Pulmonary artery endothelial cell (primary cell): Measurements from ENCODE around the gene INHBA. TPM values are rescaled to one million over a fixed set of nuclear protein-coding genes. Genes with fewer than 3 reads are reported as not detected.

ENCODE experiments used
- DNase-seq: peaks from one replicate; pipeline ENCODE4 v3.0.0-alpha.2; 2011; ENCODE audit warnings: low read depth, low spot score
- total RNA-seq: library from RNA; depleted of rRNA; stranded (reverse); fragments of >200 nt; gene quantifications from 2 replicates; pipeline ENCODE4 v1.2.3, GENCODE V29; 2014

The INHBA gene
- total RNA-seq, 1 donor from 2014 or later: 13.1 TPM

DNA sequence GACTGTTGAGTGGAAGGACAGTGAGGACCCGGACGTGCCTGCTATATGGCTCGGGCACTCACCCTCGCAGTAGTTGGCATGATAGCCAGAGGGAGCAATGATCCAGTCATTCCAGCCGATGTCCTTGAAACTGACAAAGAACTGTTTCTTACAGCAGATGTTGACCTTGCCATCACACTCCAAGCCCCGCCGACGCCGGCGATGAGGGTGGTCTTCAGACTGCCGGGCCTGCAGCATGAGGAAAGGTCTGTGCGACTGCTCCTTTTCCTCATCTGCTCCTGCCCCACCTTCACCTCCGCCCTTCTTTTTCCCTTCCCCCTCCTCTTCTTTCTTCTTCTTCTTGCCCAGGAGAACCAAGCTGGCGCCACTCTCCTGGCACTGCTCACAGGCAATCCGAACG is 13.1 kb downstream of the INHBA start:
- no peak for DNase-seq

DNA sequence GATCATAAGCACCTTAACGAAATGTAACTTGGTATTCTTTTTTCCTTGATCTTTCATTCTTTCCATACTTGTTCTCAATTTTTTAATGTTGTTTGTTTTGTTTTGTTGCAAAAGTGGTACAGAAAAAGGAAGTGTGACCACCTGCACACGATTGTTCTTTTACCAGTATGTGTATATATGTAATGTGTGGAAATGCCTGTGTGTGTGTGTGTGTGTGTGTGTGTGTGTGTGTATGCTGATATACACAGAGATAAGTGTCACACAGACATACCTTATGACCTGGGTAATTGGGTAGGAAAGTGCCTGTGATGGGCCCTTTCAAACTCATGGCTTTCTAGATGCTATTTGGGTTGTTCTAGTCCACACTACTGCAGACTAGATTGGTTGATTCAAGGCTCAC is 14.0 kb downstream of the INHBA start:
- DNase-seq: no peak

- DNase-seq: no peak
Observed at GRCh38 chr7:41688012-41688625, 14.8 kb downstream of the INHBA start.

DNA sequence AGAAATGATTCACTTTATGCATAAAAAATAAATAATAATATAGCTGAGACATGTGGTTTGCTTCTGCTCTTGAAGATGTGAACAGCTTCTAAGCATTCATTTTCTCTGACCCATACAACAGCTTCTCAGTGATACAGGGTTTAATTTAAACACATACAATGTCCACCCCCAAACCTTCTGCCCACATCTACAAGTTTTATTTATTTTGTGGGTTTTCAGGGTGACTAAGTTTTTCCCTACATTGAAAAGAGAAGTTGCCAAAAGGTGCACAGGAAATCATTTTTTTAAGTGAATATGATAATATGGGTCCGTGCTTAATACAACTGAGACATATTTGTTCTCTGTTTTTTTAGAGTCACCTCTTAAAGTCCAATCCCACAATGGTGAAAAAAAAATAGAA is 17.2 kb downstream of the INHBA start:
- no peak for DNase-seq

DNA sequence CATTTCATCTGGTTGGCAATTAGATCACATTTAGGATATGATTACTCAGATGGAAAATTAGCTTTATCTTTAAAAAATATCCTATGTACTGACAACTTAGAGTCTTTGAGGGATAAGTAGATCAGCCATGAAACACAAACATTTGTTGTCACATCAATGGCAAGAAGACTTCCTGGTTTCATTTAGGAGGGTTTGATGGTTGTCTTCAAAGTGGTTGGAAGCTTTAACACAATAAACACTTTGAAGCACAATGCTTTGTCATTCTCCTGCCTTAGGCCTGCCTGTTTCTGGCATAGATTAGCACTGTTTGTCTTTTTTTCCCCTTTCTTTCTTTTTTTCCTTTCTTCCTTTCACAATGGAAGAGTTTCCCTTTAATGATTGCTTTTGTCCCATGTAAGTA is 20.5 kb downstream of the INHBA start:
- DNase-seq: no peak

GRCh38 chr7:41679566-41679965 is 23.3 kb downstream of the INHBA start:
- DNase-seq: no peak

- DNase-seq: no peak
Observed at GRCh38 chr7:41674505-41675023, 28.3 kb downstream of the INHBA start.

GRCh38 chr7:41661596-41661995 is 41.3 kb downstream of the INHBA start:
- no peak for DNase-seq

GRCh38 chr7:41659539-41659938 is 43.4 kb downstream of the INHBA start:
- DNase-seq: no peak

DNA sequence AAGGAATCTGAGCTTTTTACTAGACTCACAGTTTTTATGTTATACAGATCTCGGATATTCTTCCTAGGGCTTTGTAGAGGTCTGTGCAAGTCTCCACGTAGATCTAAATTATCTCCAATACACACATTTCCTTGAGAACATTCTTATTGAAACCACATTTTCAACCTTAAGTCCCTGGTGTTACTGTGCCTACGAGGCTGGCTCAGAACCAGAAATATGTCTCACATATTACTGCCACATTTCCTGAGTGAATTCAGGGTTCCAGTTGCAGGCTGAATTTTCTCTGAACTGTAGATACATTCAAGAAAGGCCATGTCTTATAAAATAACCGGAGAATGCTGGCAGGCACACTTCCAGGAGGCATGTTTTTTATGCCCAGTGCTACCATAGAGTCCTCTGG is 46.5 kb downstream of the INHBA start:
- peak; percentile 65 for DNase-seq

DNA sequence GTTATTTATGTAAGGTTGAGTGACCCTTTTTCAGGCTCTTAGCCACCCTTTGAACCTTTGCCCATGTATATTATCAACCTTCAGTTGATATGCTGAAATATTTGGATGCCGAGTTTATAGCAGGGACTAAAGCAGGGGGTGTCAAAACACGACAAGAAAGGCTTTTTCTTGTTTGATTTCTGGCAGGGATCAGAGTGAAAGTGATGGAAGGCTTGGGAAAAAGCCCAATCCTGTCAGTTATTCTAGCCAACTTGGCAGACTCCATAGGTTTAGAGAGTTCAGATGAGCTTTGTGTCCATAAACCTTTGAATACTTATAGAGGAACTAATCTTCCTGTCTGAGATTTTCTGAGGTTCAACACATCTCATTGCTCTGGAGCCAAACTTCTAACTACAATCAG is 47.5 kb downstream of the INHBA start:
- no peak for DNase-seq

DNA sequence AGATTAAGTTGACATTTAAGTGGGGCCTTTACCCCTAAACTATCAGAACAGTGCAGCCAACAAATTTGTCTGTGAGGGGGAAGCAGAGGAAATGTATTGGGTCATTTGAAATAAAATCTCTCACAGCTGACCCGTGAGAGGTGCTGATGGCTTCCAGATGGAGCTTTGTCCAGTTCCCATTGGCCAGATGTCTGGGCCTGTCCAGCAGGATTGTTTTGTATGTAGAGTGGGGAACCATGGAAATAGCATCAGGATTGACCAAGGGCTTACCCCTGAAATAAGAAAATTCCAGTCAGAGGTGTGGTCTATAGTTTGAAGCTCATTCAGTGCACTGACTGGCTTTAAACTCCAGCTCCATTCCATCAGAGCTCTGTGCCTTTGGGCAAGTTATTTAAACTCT is 50.6 kb downstream of the INHBA start:
- no peak for DNase-seq

GRCh38 chr7:41648501-41648900 is 54.4 kb downstream of the INHBA start:
- DNase-seq: no peak

GRCh38 chr7:41643616-41644015 is 59.3 kb downstream of the INHBA start:
- no peak for DNase-seq

DNA sequence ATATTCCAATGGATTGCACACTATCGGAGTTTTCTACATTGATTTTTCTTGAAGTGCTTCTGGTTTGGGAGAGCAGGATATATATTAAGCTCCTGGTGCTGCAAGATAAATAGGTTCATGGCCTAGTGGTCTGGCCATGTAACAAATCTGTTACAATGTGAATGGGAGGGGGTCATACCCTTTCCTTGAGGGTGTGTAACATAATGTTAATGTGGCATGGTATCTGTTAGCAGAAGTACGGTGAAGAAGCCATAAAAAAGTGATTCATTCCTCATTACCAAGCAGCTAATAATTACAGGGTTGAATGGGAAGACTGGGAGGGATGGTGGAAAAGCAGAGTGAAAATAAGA is 61.2 kb downstream of the INHBA start:
- DNase-seq: no peak

- DNase-seq: no peak
Observed at GRCh38 chr7:41641011-41641664, 61.8 kb downstream of the INHBA start.

DNA sequence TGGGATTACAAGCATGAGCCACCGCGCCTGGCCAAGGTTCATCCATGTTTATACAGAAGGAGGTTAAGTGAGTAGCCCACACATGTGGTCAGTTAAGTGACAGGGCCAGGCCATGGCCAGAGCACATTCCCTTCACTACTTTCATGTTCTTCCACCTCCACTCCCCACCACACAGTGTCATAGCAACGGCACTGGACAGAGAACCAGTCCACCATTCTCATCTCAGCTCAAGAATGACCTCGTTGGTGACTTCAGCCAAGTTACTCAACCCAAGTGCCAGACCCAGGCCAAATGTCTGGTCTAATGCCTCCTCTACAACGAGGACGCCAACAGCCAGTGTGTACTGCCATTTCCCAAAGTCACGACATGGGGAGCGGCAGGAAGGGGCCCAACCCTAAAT is 62.4 kb downstream of the INHBA start:
- DNase-seq: no peak

GRCh38 chr7:41637049-41637448 is 65.8 kb downstream of the INHBA start:
- no peak for DNase-seq
